GM23338 (cell line): ENCODE measurements around the gene ABCG2.
"Not testable (repeated sequence)": the region's sequence is repeated elsewhere in the genome, so short reads cannot be mapped to it uniquely, and the experiment has no call there.

Experiments
- CREB1 ChIP-seq: fragments of 250-450 bp; sonication (Bioruptor Pico); IDR thresholded peaks from 2 replicates; pipeline ENCODE4 v1.5.0; 2020; ENCODE audit warnings: low read depth, mild to moderate bottlenecking, moderate library complexity
- CTCF ChIP-seq, 2 experiments: fragments of 200-600 bp in 1 of 2; sonication (generic) in 1 of 2; conservative IDR thresholded peaks; 2 replicates each; pipeline versions ENCODE4 v1.5.1 to v1.6.1; 2016 to 2017; ENCODE audit warnings: antibody characterized with exemption in 2 of 2, low read depth in 2 of 2, mild to moderate bottlenecking in 2 of 2, moderate library complexity in 1 of 2
- ETS1 ChIP-seq: IDR thresholded peaks from 2 replicates; pipeline ENCODE4 v1.6.1; 2016; ENCODE audit warnings: antibody characterized with exemption
- EZH2 ChIP-seq: fragments of 200-600 bp; sonication (generic); IDR thresholded peaks from one replicate; pipeline ENCODE4 v1.8.0; 2017; ENCODE audit warnings: antibody characterized with exemption, mild to moderate bottlenecking, low read depth; ENCODE audit not compliant: unreplicated experiment
- EZH2phosphoT487 ChIP-seq: fragments of 200-600 bp; sonication (generic); IDR thresholded peaks from one replicate; pipeline ENCODE4 v1.8.1; 2018; ENCODE audit warnings: antibody characterized with exemption; ENCODE audit not compliant: unreplicated experiment
- JUNB ChIP-seq: IDR thresholded peaks from one replicate; pipeline ENCODE4 v1.6.1; 2016; ENCODE audit warnings: antibody characterized with exemption; ENCODE audit not compliant: unreplicated experiment
- NANOG ChIP-seq: IDR thresholded peaks from 2 replicates; pipeline ENCODE4 v1.6.1; 2016; ENCODE audit warnings: antibody characterized with exemption, borderline replicate concordance
- POLR2AphosphoS5 ChIP-seq: IDR thresholded peaks from 2 replicates; pipeline ENCODE4 v1.6.1; 2016; ENCODE audit warnings: antibody characterized with exemption, low read depth
- REST ChIP-seq: IDR thresholded peaks from one replicate; pipeline ENCODE4 v1.6.1; 2018; ENCODE audit warnings: antibody characterized with exemption; ENCODE audit not compliant: unreplicated experiment
- STAT1 ChIP-seq: IDR thresholded peaks from one replicate; pipeline ENCODE4 v1.6.1; 2016; ENCODE audit warnings: antibody characterized with exemption; ENCODE audit not compliant: unreplicated experiment
- ZNF114 ChIP-seq: fragments of 250-450 bp; sonication (Bioruptor Pico); IDR thresholded peaks from 2 replicates; pipeline ENCODE4 v1.5.0; 2020; ENCODE audit warnings: mild to moderate bottlenecking, moderate library complexity
- ZNF462 ChIP-seq: fragments of 250-450 bp; sonication (Bioruptor Pico); IDR thresholded peaks from 2 replicates; pipeline ENCODE4 v1.5.0; 2020; ENCODE audit warnings: mild to moderate bottlenecking, moderate library complexity

- TF ChIP-seq REST; EZH2; ETS1; CTCF (conservative IDR thresholded peaks at IDR 0.05; ENCODE audit: low read depth in 2 of 2); POLR2AphosphoS5; EZH2phosphoT487; CREB1; JUNB; STAT1; NANOG; ZNF114; ZNF462: not testable (repeated sequence)
These were observed 50.4 kb downstream of the ABCG2 start for GRCh38 chr4:88108108-88108465.
